GM12873 (cell line): ENCODE results near the gene TANGO6.

Experiments
- CTCF ChIP-seq: IDR thresholded peaks from 2 replicates; pipeline ENCODE4 v1.5.1; 2012; ENCODE audit warnings: low read depth, mild to moderate bottlenecking, moderate library complexity, low read length, control low read depth; ENCODE audit not compliant: insufficient read depth; ENCODE audit errors: missing control alignments

Gene TANGO6

GRCh38 chr16:69064764-69065313 lies 221.5 kb downstream of the TANGO6 start:
- TF ChIP-seq CTCF = no peak

- TF ChIP-seq CTCF = no peak
Measured at GRCh38 chr16:69069504-69069903, 226.2 kb downstream of the TANGO6 start.

- no peak for TF ChIP-seq CTCF
Measured at GRCh38 chr16:69071036-69071435, 227.7 kb downstream of the TANGO6 start.

GRCh38 chr16:69072640-69072974 lies 229.3 kb downstream of the TANGO6 start:
- TF ChIP-seq CTCF = no peak

- no peak for TF ChIP-seq CTCF
Measured at GRCh38 chr16:69073181-69073702, 229.9 kb downstream of the TANGO6 start.

- no peak for TF ChIP-seq CTCF
Measured at GRCh38 chr16:69077251-69077650, 233.9 kb downstream of the TANGO6 start.

GRCh38 chr16:69078073-69078472 lies 234.7 kb downstream of the TANGO6 start:
- TF ChIP-seq CTCF = no peak
